Fibroblast of skin of right biceps (primary cell): ENCODE measurements around the gene AGK.
"Not testable (repeated sequence)": the region's sequence is repeated elsewhere in the genome, so short reads cannot be mapped to it uniquely, and the experiment has no call there.

ENCODE experiments used
- DNase-seq: peaks from one replicate; pipeline ENCODE4 v3.0.0-alpha.2; 2013

AGK gene

GRCh38 chr7:141557360-141557759, 6.2 kb downstream of the AGK start:
- no peak for DNase-seq

- peak; percentile 43 for DNase-seq
Observed at GRCh38 chr7:141557831-141558531, 6.8 kb downstream of the AGK start.

GRCh38 chr7:141558544-141559183, 7.5 kb downstream of the AGK start:
- peak; percentile 61 for DNase-seq

GRCh38 chr7:141559961-141560360, 8.8 kb downstream of the AGK start:
- no peak for DNase-seq

- no peak for DNase-seq
Observed at GRCh38 chr7:141562036-141562435, 10.8 kb downstream of the AGK start.

GRCh38 chr7:141562543-141562942, 11.3 kb downstream of the AGK start:
- DNase-seq: no peak

GRCh38 chr7:141562972-141563371, 11.8 kb downstream of the AGK start:
- DNase-seq: no peak

- no peak for DNase-seq
Observed at GRCh38 chr7:141563956-141564623, 12.9 kb downstream of the AGK start.

- no peak for DNase-seq
Observed at GRCh38 chr7:141567432-141567831, 16.2 kb downstream of the AGK start.

- DNase-seq: no peak
Observed at GRCh38 chr7:141568227-141568626, 17.0 kb downstream of the AGK start.

- no peak for DNase-seq
Observed at GRCh38 chr7:141571059-141571458, 19.8 kb downstream of the AGK start.

- DNase-seq: no peak
Observed at GRCh38 chr7:141572175-141572574, 21.0 kb downstream of the AGK start.

GRCh38 chr7:141573511-141573910, 22.3 kb downstream of the AGK start:
- no peak for DNase-seq

- no peak for DNase-seq
Observed at GRCh38 chr7:141575164-141575563, 24.0 kb downstream of the AGK start.

- DNase-seq: peak; percentile 22
Observed at GRCh38 chr7:141575654-141576448, 24.6 kb downstream of the AGK start.

- DNase-seq: no peak
Observed at GRCh38 chr7:141577043-141577839, 26.0 kb downstream of the AGK start.

- not testable (repeated sequence) for DNase-seq
Observed at GRCh38 chr7:141579953-141580352, 28.7 kb downstream of the AGK start.

GRCh38 chr7:141582063-141582462, 30.9 kb downstream of the AGK start:
- not testable (repeated sequence) for DNase-seq

- DNase-seq: no peak
Observed at GRCh38 chr7:141584935-141585334, 33.7 kb downstream of the AGK start.

GRCh38 chr7:141585592-141586510, 34.6 kb downstream of the AGK start:
- DNase-seq: peak; percentile 91

- no peak for DNase-seq
Observed at GRCh38 chr7:141586878-141587277, 35.7 kb downstream of the AGK start.
